T-helper 2 cell treated with Interferon-gamma antibody and Interleukin-4, amounts not matched to agents 5 μg/mL and 100 μg/mL, for 36 hours (primary cell): ENCODE data around the gene PPT1.

Experiments
- DNase-seq: peaks from one replicate; pipeline ENCODE4 v3.0.0; 2021; ENCODE audit warnings: low spot score
- H3K27ac Mint-ChIP-seq: one replicate; pipeline ENCODE4 v1.8.0; 2021; ENCODE audit warnings: mild to moderate bottlenecking, mixed read lengths
- H3K27me3 Mint-ChIP-seq: one replicate; pipeline ENCODE4 v1.8.0; 2021; ENCODE audit warnings: low read depth, mixed read lengths
- H3K36me3 Mint-ChIP-seq: one replicate; pipeline ENCODE4 v1.8.0; 2021; ENCODE audit warnings: low read depth, mixed read lengths
- H3K4me1 Mint-ChIP-seq: one replicate; pipeline ENCODE4 v1.8.0; 2021; ENCODE audit warnings: low read depth, mixed read lengths
- H3K4me3 Mint-ChIP-seq: one replicate; pipeline ENCODE4 v1.8.0; 2022; ENCODE audit warnings: mild to moderate bottlenecking, moderate library complexity, mixed read lengths
- H3K9me3 Mint-ChIP-seq: one replicate; pipeline ENCODE4 v1.8.0; 2021; ENCODE audit warnings: mixed read lengths

Gene PPT1

GRCh38 chr1:40078512-40079333, 18.3 kb downstream of the PPT1 start:
- Mint-ChIP-seq H3K27ac (no peak overlapping the region), H3K9me3 (no peaks in the 10 kb centered on the region), H3K4me1 (peaks cover 5% of the 10 kb centered on the region), H3K4me3 (no peak overlapping the region), H3K36me3 (peaks cover 31% of the 10 kb centered on the region), H3K27me3 (no peaks in the 10 kb centered on the region)
- peak; percentile 17 for DNase-seq

- H3K9me3 Mint-ChIP-seq: no peaks in the 10 kb centered on the region
- DNase-seq: no peak
- peaks cover 43% of the 10 kb centered on the region for H3K36me3 Mint-ChIP-seq
- peaks cover 5% of the 10 kb centered on the region for H3K4me1 Mint-ChIP-seq
- no peaks in the 10 kb centered on the region for H3K27me3 Mint-ChIP-seq
- no peak overlapping the region for H3K4me3 Mint-ChIP-seq
- no peak overlapping the region for H3K27ac Mint-ChIP-seq
Measured at GRCh38 chr1:40076895-40077312, 20.1 kb downstream of the PPT1 start.

GRCh38 chr1:40075266-40075665, 21.8 kb downstream of the PPT1 start:
- Mint-ChIP-seq H3K27me3 (no peaks in the 10 kb centered on the region), H3K27ac (no peak overlapping the region), H3K4me3 (no peak overlapping the region), H3K4me1 (peaks cover 5% of the 10 kb centered on the region), H3K9me3 (no peaks in the 10 kb centered on the region), H3K36me3 (peaks cover 56% of the 10 kb centered on the region)
- no peak for DNase-seq

- no peak for DNase-seq
- Mint-ChIP-seq H3K4me1 (no peaks in the 10 kb centered on the region), H3K27ac (peak overlapping the region; percentile 49), H3K9me3 (no peaks in the 10 kb centered on the region), H3K36me3 (peaks cover 62% of the 10 kb centered on the region), H3K27me3 (no peaks in the 10 kb centered on the region), H3K4me3 (no peak overlapping the region)
Measured at GRCh38 chr1:40073062-40073461, 24.0 kb downstream of the PPT1 start.

- Mint-ChIP-seq H3K4me3 (no peak overlapping the region), H3K9me3 (no peaks in the 10 kb centered on the region), H3K27me3 (no peaks in the 10 kb centered on the region), H3K27ac (no peak overlapping the region), H3K36me3 (peaks cover 65% of the 10 kb centered on the region), H3K4me1 (peaks cover under 1% of the 10 kb centered on the region)
- no peak for DNase-seq
Measured at GRCh38 chr1:40072142-40072541, 24.9 kb downstream of the PPT1 start.

GRCh38 chr1:40067851-40068250, 29.2 kb downstream of the PPT1 start:
- no peaks in the 10 kb centered on the region for H3K9me3 Mint-ChIP-seq
- DNase-seq: no peak
- peaks cover 87% of the 10 kb centered on the region for H3K36me3 Mint-ChIP-seq
- no peak overlapping the region for H3K4me3 Mint-ChIP-seq
- peaks cover 37% of the 10 kb centered on the region for H3K4me1 Mint-ChIP-seq
- H3K27ac Mint-ChIP-seq: peak overlapping the region; percentile 27
- no peaks in the 10 kb centered on the region for H3K27me3 Mint-ChIP-seq

GRCh38 chr1:40067023-40067422, 30.0 kb downstream of the PPT1 start:
- no peak for DNase-seq
- no peaks in the 10 kb centered on the region for H3K27me3 Mint-ChIP-seq
- peaks cover 37% of the 10 kb centered on the region for H3K4me1 Mint-ChIP-seq
- H3K9me3 Mint-ChIP-seq: no peaks in the 10 kb centered on the region
- no peak overlapping the region for H3K4me3 Mint-ChIP-seq
- peaks cover 83% of the 10 kb centered on the region for H3K36me3 Mint-ChIP-seq
- peak overlapping the region; percentile 64 for H3K27ac Mint-ChIP-seq

GRCh38 chr1:40064797-40065499, 32.1 kb downstream of the PPT1 start:
- Mint-ChIP-seq H3K4me1 (peaks cover 51% of the 10 kb centered on the region), H3K36me3 (peaks cover 80% of the 10 kb centered on the region), H3K27me3 (no peaks in the 10 kb centered on the region), H3K4me3 (peak overlapping the region; percentile 47), H3K9me3 (no peaks in the 10 kb centered on the region), H3K27ac (peak overlapping the region; percentile 77)
- no peak for DNase-seq

GRCh38 chr1:40059960-40060750, 36.9 kb downstream of the PPT1 start:
- H3K36me3 Mint-ChIP-seq: peaks cover 80% of the 10 kb centered on the region
- H3K4me3 Mint-ChIP-seq: peak overlapping the region; percentile 77

GRCh38 chr1:40059338-40059959, 37.6 kb downstream of the PPT1 start:
- H3K36me3 Mint-ChIP-seq: peaks cover 79% of the 10 kb centered on the region
- H3K27ac Mint-ChIP-seq: peak overlapping the region; percentile 88
- no peaks in the 10 kb centered on the region for H3K9me3 Mint-ChIP-seq
- DNase-seq: no peak
- H3K4me3 Mint-ChIP-seq: peak overlapping the region; percentile 77
- H3K4me1 Mint-ChIP-seq: peaks cover 69% of the 10 kb centered on the region
- no peaks in the 10 kb centered on the region for H3K27me3 Mint-ChIP-seq

More at GRCh38 chr1:40059960-40060750, 36.9 kb downstream of the PPT1 start:
- no peaks in the 10 kb centered on the region for H3K27me3 Mint-ChIP-seq
- H3K27ac Mint-ChIP-seq: peak overlapping the region; percentile 88
- H3K9me3 Mint-ChIP-seq: no peaks in the 10 kb centered on the region
- peaks cover 72% of the 10 kb centered on the region for H3K4me1 Mint-ChIP-seq
- DNase-seq: no peak

GRCh38 chr1:40058453-40059337, 38.4 kb downstream of the PPT1 start:
- H3K4me3 Mint-ChIP-seq: peak overlapping the region; percentile 77
- H3K9me3 Mint-ChIP-seq: no peaks in the 10 kb centered on the region
- peaks cover 77% of the 10 kb centered on the region for H3K36me3 Mint-ChIP-seq
- peaks cover 68% of the 10 kb centered on the region for H3K4me1 Mint-ChIP-seq
- no peak for DNase-seq
- no peaks in the 10 kb centered on the region for H3K27me3 Mint-ChIP-seq
- peak overlapping the region; percentile 88 for H3K27ac Mint-ChIP-seq

GRCh38 chr1:40058097-40058452, 39.0 kb downstream of the PPT1 start:
- no peaks in the 10 kb centered on the region for H3K27me3 Mint-ChIP-seq
- H3K36me3 Mint-ChIP-seq: peaks cover 77% of the 10 kb centered on the region
- peaks cover 68% of the 10 kb centered on the region for H3K4me1 Mint-ChIP-seq
- peak overlapping the region; percentile 88 for H3K27ac Mint-ChIP-seq
- H3K4me3 Mint-ChIP-seq: peak overlapping the region; percentile 77
- DNase-seq: no peak
- H3K9me3 Mint-ChIP-seq: no peaks in the 10 kb centered on the region
